ENCODE measurements around the gene AHDC1.

AHDC1 gene

GRCh38 chr1:27614043-27614624, 10.2 kb upstream of the AHDC1 start:
- DNase-seq (ENCODE audit: low read depth, low spot score), result no peak

GRCh38 chr1:27612718-27613117, 8.8 kb upstream of the AHDC1 start:
- no peak for DNase-seq (ENCODE audit: low read depth, low spot score)

GRCh38 chr1:27611450-27611849, 7.5 kb upstream of the AHDC1 start:
- no peak for DNase-seq (ENCODE audit: low read depth, low spot score)

GRCh38 chr1:27609618-27610240, 5.8 kb upstream of the AHDC1 start:
- no peak for DNase-seq (ENCODE audit: low read depth, low spot score)

GRCh38 chr1:27609210-27609555, 5.2 kb upstream of the AHDC1 start:
- peak; percentile 22 for DNase-seq (ENCODE audit: low read depth, low spot score)

GRCh38 chr1:27607239-27607804, 3.4 kb upstream of the AHDC1 start:
- DNase-seq (ENCODE audit: low read depth, low spot score), result peak; percentile 97

GRCh38 chr1:27606708-27607238, 2.8 kb upstream of the AHDC1 start:
- DNase-seq (ENCODE audit: low read depth, low spot score), result no peak

- DNase-seq (ENCODE audit: low read depth, low spot score), result peak; percentile 89
Observed at GRCh38 chr1:27605796-27606707, 2.1 kb upstream of the AHDC1 start.

GRCh38 chr1:27605300-27605766, 1.4 kb upstream of the AHDC1 start:
- DNase-seq (ENCODE audit: low read depth, low spot score), result no peak

- DNase-seq (ENCODE audit: low read depth, low spot score), result peak; percentile 82
Observed at GRCh38 chr1:27604579-27605299, 795 bp upstream of the AHDC1 start.

GRCh38 chr1:27603309-27603680, 649 bp downstream of the AHDC1 start:
- DNase-seq (ENCODE audit: low read depth, low spot score), result no peak

- peak; percentile 58 for DNase-seq (ENCODE audit: low read depth, low spot score)
Observed at GRCh38 chr1:27602462-27603308, 1.3 kb downstream of the AHDC1 start.

GRCh38 chr1:27601771-27602461, 2.0 kb downstream of the AHDC1 start:
- peak; percentile 38 for DNase-seq (ENCODE audit: low read depth, low spot score)

GRCh38 chr1:27601321-27601770, 2.6 kb downstream of the AHDC1 start:
- no peak for DNase-seq (ENCODE audit: low read depth, low spot score)

GRCh38 chr1:27600498-27601175, 3.3 kb downstream of the AHDC1 start:
- DNase-seq (ENCODE audit: low read depth, low spot score), result peak; percentile 76

- peak; percentile 35 for DNase-seq (ENCODE audit: low read depth, low spot score)
Observed at GRCh38 chr1:27599605-27600497, 4.1 kb downstream of the AHDC1 start.

- peak; percentile 75 for DNase-seq (ENCODE audit: low read depth, low spot score)
Observed at GRCh38 chr1:27598902-27599528, 4.9 kb downstream of the AHDC1 start.

- no peak for DNase-seq (ENCODE audit: low read depth, low spot score)
Observed at GRCh38 chr1:27598295-27598687, 5.7 kb downstream of the AHDC1 start.
